IPS-18c (cell line): ENCODE results near the gene PID1.

ENCODE experiments used
- H3K4me3 ChIP-seq: 2 replicates; pipeline ENCODE4 v1.7.0; 2013; ENCODE audit warnings: low read depth, mild to moderate bottlenecking, low read length, moderate library complexity; ENCODE audit not compliant: insufficient read depth
- H3K9me3 ChIP-seq: one replicate; pipeline ENCODE4 v1.6.1; 2013; ENCODE audit warnings: mild to moderate bottlenecking, low read length, moderate library complexity; ENCODE audit not compliant: control insufficient read depth, insufficient read depth

The PID1 gene

DNA sequence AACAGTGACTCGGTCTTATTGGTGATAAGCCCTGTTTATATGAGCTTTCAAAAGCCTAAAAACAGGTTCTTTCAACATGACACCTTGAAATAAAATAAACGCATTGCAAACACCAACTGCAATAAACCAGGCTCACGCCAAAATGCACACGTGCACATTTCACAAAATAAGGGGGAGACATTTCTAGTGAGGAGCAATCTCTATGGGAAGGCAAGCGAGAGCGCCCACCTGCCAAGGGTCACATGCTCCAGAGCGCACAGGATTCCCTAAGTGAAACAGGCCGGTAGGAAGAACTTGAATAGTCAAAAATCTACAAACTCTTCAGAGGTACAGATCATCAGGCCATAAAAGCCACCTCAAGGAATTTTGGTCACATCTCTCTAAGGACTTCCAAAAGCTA lies 1.9 kb downstream of the PID1 start:
- Histone ChIP-seq H3K9me3 (no peaks in the 10 kb centered on the region), H3K4me3 (no peak overlapping the region)

DNA sequence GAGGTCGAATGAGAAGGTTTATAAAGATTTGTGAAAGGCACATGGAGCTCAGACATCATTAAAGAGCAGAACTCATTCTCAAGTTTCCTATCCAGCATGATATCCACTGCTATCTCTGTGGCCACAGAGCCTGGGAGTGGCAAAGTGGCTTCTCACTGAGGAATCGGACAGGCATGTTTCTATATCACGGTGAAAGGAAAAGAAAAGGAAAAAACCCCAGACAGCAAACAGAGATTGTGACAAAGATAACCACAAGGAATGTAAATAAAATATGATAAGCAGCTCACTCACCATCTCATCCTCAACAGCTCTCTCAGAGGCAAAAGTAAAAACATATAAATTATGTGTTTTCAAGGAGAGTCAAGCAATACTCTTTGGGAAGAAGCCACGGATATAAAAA lies 2.5 kb downstream of the PID1 start:
- Histone ChIP-seq H3K4me3 (no peak overlapping the region), H3K9me3 (no peaks in the 10 kb centered on the region)

DNA sequence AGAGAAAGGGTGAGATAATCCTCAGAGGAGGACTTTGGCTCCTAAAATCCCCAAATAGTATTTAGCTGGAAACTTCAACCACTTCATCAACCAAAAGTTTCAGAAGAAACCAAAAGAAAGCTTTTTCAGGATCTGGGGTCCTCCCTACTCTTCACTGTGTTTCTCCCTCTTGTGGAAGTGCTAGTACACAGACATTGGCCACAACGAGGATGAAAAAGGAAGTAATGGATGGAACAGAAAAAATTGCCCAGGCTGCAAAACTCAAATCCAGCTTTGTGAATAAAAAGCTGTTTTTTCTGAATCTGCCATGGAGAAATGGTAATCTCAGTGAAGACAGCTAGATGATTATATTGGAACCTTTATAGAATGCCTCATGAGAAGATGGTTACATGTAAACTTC lies 4.0 kb downstream of the PID1 start:
- Histone ChIP-seq H3K9me3 (no peaks in the 10 kb centered on the region), H3K4me3 (no peak overlapping the region)

DNA sequence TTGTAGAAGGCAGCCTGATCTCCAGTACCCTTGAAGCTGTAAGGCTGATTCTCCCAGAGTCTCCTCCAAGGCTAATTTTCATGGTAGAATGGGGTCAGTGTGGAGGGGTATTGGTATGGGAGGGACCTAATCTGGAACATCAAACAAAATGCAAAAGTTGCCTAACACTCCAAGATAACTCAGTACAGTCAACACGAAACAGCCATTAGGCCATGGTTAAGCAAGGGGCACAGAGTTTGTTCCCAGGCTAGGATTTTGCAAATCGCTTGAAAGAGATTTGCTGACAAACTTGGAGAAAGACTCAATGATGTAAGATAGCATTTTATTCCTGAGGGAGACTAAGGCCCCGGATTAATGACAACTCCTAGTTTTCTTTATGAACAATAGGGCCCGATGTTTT lies 5.4 kb downstream of the PID1 start:
- Histone ChIP-seq H3K4me3 (no peak overlapping the region), H3K9me3 (no peaks in the 10 kb centered on the region)

DNA sequence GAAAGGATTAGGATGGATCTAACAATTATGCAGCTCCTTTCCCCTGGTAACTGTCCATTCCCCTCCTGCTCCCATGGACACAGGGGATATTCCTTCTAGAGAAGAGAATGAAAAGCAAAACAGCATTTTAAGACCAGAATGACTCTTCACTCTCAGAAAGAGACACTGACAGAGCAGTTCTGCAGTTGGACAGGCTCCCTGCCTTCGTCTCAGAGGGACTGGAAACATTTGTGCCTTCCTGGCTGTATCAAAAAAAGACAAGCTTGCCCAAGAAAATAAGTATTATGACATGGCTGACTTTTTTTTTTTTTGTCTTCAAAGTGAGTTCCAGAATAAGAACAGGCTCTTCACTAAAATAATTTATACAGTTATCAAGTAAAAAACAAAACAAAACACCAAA lies 9.5 kb downstream of the PID1 start:
- no peaks in the 10 kb centered on the region for H3K9me3 ChIP-seq
- no peak overlapping the region for H3K4me3 ChIP-seq

DNA sequence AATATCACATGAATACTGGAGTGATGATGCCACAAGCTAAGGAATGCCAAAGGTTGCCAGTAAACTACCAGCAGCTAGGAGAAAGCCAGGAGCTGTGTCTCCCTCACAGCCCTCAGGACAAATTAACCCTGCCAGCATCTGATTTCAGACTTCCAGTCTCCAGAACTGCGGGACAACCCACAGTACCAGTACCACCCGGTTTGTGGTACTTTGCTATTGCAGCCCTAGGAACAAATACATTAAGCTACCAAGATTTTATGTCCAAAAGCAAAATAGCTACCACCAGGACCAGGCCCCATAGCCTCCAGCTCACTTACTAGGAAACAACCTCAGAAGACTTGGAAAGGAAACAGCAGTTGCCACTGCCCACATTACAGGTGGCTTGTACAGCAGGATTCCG lies 10.0 kb downstream of the PID1 start:
- no peak overlapping the region for H3K4me3 ChIP-seq
- no peaks in the 10 kb centered on the region for H3K9me3 ChIP-seq

DNA sequence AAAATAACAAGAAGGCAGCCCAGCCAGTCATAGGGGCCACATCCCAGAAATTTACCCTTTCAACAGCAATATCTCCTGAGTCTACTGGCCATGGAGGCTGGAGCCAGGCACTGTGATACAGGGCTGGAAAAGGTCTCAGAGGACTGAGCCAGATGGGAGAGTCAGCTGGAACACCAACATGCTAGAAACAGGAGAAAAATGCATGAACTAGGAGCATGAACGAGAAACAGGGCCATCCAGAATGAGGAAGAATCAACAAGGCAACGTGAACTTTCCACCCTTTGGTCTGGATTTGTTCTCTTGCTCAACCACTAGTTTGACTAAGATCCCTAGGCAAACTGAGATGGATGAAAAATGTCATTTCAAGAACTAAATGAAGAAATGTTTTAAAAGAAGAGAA lies 13.1 kb downstream of the PID1 start:
- no peak overlapping the region for H3K4me3 ChIP-seq
- no peaks in the 10 kb centered on the region for H3K9me3 ChIP-seq

DNA sequence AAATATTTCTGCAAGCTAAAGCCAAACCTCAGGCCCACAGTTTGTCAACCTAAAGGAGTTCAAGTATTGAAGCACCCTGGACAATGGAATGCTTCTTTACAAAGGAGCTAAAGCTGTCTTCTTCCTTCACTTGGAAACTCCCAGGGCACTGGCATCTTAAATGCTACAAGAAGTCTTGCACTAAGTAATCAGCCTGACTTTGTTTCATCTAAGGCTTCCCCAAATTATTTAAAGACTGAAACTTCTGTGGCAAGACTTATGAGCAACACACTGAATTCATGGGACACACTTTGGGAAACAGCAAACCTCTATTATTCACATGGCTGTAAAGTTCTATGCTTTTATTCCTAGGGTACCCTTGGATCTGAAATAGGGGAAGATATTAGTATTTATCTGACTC lies 14.7 kb downstream of the PID1 start:
- Histone ChIP-seq H3K4me3 (no peak overlapping the region), H3K9me3 (no peaks in the 10 kb centered on the region)

DNA sequence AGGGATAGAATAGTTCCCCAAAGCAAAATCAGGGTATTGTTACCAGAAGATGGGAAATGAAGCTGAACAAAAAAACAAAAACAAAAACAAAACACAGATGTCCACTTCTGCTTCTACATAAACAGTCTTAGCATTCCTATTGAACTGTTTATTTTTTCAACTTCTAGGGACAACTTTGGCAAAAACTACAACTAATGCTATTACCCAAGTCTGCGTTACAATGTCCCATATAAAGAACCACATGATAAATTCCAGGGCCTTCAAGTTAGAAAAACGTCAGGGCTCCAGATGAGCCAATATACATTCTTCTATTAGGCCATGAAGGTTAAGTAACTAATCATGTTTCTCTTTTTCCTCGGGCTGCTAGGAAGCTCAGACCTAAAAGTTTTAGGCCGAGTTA lies 16.9 kb downstream of the PID1 start:
- Histone ChIP-seq H3K4me3 (no peak overlapping the region), H3K9me3 (no peaks in the 10 kb centered on the region)

DNA sequence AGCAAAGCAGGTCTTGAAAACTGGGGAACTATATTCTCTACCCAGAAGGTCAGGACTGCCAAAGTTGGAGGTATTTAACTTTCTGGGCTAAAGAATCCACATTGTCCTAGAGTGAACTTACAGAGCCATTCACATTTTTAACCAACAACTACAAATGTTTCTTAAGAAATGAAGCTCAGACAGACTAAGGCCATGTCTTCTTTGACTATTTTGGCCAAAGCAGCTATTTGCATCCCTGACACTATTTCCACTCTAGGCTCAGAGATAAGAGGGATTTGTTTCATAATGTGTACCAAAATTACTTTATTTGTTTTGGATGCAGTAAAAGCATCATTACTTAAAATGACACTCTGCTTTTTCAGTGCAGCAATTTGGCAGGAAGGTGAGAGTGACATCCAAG lies 18.1 kb downstream of the PID1 start:
- no peaks in the 10 kb centered on the region for H3K9me3 ChIP-seq
- no peak overlapping the region for H3K4me3 ChIP-seq

DNA sequence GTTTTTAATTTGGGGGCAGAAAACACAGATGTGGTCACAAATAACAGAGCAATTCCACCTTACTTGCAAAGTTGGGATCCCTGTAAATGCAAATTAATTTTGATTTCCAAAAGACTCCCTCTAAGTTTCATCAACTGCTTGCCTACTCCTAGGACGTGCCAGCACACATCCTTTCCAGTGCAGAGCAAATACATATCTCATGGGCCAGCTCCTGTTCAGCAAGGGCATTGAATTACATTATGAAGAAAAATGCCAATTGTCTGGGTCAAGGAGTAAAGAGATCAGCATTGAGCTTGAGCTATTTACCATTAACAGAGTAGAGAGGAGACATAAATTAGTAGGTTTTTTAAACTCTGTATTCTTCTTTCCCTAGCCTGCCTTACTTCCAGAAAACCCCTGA lies 18.8 kb downstream of the PID1 start:
- Histone ChIP-seq H3K4me3 (no peak overlapping the region), H3K9me3 (no peaks in the 10 kb centered on the region)

DNA sequence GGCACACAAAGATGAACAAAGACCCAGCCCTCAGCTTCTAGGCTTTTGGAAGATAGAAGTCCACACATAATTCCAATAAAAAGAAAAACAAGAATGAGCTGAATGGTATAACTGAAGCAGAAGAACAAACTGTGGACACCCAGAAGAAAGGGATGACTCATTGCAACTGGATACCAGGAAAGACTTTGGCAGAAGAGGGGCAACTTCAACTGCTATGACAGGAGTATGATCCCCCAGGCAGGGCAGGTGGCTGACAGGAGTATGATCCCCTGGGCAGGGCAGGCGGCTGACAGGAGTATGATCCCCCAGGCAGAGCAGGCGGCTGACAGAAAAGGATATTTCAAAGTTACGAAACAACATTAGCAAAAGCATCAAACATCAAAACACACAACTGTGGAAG lies 21.6 kb downstream of the PID1 start:
- Histone ChIP-seq H3K4me3 (no peak overlapping the region), H3K9me3 (no peaks in the 10 kb centered on the region)

DNA sequence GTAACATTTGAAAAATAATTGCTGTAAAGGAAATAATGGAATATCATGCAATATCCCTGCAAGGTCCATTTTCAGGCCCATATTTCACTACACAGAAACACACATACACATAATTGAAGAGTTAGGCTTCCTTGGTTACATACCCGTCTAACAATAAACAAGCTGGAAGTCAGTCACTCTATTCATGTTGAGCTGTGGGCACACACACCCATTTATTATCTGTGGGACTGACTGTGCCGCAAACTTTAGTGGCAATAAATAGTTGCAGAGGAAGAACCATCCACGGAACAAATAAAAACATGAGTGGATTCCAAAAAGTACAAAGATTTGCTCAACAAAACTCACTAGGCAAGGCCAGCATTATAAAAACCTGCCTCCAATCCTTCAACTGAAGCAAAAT lies 24.8 kb downstream of the PID1 start:
- no peak overlapping the region for H3K4me3 ChIP-seq
- no peaks in the 10 kb centered on the region for H3K9me3 ChIP-seq

DNA sequence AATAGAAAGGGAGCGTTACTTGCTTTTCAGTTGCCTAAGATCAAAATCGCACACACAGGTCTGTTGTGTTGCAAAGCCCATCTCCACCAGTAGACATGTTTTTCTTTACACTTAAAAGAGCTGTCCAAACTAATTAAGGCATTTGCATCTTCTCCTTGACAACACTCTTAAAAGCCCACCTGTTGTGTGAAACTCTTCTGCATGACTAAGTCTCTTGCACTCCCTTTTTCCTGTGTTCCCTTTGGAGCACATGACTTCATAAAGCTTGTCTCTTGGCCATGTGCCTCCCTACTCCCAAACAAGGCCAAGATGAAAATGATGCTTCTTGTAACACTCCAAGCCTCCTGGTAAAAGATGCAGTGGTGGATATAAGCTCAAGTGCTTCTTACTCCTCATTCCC lies 26.1 kb downstream of the PID1 start:
- Histone ChIP-seq H3K4me3 (no peak overlapping the region), H3K9me3 (no peaks in the 10 kb centered on the region)

DNA sequence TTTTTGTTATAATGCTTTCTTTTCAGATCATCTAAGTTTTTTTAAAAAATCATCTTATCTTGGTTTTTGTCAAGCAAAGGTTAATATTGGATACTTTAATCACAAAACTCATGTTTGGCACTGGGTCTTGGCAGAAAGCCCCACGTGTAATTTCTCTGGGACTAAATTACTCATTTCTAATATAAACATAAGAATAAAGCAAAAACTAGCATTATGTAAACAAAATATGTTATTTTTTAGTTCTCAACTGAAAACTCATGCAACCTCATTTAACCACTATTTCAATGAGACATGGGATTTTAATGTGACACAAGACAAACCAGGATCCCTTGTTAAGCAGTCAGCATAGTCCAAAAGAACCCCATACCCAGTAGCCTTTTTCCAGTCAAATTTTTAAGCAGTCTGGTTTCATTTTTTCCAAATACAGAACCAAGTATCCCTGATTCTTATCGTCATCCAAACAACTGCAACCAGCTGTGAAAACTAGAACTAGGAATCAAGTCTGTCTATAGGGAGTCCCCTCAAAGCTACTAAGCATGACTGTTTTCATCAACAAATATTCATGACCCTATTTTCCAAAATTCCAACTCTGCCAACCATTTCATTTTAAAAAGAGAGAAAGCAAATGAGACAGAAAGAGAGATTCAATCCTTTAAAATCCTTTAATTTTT lies 27.1 kb downstream of the PID1 start:
- Histone ChIP-seq H3K9me3 (no peaks in the 10 kb centered on the region), H3K4me3 (no peak overlapping the region)

DNA sequence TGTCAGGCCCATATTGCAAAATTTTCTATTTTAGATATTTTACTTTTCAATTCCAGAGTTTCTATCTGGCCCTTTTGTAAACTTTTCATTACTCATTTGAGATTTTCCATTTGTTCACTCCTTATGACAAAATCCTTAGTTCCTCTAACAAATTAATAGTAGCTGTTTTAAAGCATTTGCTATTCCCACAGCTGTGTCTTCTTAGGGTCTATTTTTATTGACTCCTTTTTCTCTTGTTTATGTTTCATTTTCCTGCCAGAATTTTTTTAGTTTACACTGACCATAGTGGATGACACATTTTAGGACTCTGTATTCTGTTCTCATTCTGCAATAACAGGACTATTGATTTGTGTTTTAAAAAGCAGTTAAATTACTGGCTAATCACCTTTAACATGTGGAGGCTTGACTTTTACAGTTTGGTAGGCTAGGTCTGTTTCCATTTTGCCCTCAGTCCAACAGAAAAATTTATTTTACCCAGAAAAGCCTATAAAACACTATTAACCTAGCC lies 30.0 kb downstream of the PID1 start:
- Histone ChIP-seq H3K4me3 (no peak overlapping the region), H3K9me3 (no peaks in the 10 kb centered on the region)

DNA sequence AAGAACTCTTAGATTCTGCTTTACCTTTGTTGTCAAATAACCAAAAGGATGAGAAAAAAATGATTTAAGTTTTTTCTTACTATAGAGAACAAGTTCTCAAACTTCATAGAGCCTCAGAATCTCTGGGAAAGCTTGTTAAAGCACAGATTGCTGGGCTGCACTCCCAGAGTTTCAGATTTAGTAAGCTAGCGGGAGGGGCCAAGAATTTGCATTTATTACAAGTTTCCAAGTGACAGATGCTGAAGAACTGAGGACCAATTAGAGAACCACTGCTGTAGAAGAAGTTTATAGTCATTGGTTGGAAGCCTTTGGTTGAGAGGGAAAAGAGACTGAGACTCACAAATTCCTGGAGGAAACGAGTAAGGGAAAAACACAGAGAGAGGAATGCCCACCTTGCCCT lies 32.1 kb downstream of the PID1 start:
- no peak overlapping the region for H3K4me3 ChIP-seq
- no peaks in the 10 kb centered on the region for H3K9me3 ChIP-seq

DNA sequence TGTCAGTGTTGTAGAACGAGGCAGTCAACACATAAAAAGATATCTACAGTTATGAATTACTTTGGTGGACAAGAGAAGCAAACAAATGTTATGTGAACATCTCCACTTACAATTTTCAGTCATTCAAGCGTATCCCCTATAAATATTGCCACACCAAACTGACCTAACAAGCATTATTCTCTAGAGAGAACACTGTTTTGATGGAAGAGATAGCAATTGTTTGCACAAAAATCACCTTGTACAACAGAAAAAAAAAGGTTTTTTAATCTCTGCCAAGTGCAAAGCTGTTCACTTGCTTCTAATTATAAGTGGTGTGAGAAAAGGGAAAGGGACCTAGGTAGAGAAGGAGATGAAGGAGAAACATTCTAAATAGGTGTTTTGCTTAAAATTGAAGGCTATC lies 33.8 kb downstream of the PID1 start:
- Histone ChIP-seq H3K4me3 (no peak overlapping the region), H3K9me3 (no peaks in the 10 kb centered on the region)

DNA sequence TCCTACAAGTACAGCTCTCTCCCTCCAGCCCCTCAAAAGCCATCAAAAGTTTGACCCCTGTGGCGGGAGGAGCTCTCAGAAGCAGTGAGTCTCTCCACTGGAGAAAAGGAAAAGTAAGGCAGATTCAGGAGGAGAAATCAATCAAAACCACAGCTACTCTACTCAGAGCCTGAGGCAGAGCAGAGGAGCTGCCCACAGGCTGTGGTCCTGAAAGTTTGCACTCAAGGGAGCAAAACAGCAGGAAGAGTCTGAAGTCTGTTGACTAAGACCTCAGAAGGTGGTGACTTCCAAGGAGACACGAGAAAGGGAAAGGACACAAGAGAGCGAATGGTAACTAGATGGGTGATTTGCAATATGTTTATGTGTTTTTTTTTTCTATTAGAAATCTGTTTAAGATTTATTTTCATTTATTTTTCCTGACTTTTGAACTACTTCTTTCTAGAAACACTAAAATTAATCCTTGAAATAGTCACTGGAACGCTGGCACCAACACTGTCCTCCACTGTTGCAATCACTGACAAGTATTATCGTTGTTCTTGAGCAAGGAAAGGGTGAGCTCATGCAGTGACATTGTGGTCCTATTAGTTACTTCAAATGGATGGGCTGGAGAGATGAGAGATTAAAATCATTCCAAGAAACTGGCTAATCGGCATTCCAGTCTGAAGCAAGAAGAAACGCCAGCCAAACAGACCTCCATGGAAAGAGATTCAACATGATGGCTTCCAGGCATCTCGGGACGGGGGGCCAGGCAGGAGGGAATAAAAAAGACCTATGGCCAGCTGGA lies 35.8 kb downstream of the PID1 start:
- Histone ChIP-seq H3K4me3 (no peak overlapping the region), H3K9me3 (no peaks in the 10 kb centered on the region)
